ENCODE measurements around the gene CCDC85B.
A peak's percentile ranks its signal among the peaks of the same experiment; 100 is the strongest.

Gene CCDC85B

DNA sequence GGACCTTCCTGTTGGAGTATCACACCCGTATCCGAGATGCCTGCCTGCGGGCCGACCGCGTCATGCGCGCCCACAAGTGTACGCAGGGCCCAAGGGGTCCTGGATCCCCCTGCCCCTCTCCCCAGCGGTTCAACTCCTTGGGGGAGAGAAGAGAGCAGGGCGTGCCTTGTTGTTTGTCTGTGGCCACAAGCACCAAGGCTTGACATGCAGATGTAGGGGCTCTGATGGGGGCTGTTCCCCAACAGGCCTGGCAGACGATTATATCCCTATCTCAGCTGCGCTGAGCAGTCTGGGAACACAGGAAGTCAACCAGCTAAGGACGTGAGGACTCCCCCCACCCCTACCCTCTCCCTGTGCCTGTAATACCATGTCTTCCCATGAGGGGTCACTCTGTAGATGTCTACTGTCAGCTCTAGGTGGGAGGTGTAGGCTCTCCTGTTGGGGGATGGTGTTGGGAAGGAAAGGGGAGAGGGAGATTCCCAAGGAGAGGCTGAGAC is 39.3 kb upstream of the CCDC85B start:
- Histone ChIP-seq H3K27me3 (ENCODE audit: control insufficient read depth in 1 of 2, insufficient read depth in 2 of 2, low read length in 2 of 2) (no peaks in the 10 kb centered on the region), H3K36me3 (ENCODE audit: control insufficient read depth in 1 of 2, insufficient read depth in 2 of 2, low read length in 2 of 2) (peaks cover 38 to 54% of the 10 kb centered on the region in 2 donors), H3K9ac (ENCODE audit: low read depth in 1 of 2, low read length in 2 of 2) (no peak overlapping the region), H3K9me3 (ENCODE audit: control insufficient read depth in 1 of 2, low read length in 2 of 2) (peaks cover 3 to 4% of the 10 kb centered on the region in 2 donors), H3K4me3 (ENCODE audit: low read depth in 1 of 2, low read length in 2 of 2) (no peak overlapping the region), H3K4me1 (ENCODE audit: control insufficient read depth in 1 of 2, insufficient read depth in 2 of 2, low read length in 2 of 2) (peaks cover 48 to 52% of the 10 kb centered on the region in 2 donors), H3K27ac (ENCODE audit: low read depth, low read length) (no peak overlapping the region)

GRCh38 chr11:65851811-65852507 is 38.5 kb upstream of the CCDC85B start:
- Histone ChIP-seq H3K9me3 (ENCODE audit: control insufficient read depth in 1 of 2, low read length in 2 of 2) (peaks cover 3 to 4% of the 10 kb centered on the region in 2 donors), H3K4me3 (ENCODE audit: low read depth in 1 of 2, low read length in 2 of 2) (peak overlapping the region in 1 of 2 donors; percentile 32), H3K9ac (ENCODE audit: low read depth in 1 of 2, low read length in 2 of 2) (peak overlapping the region; percentile 2 to 26), H3K36me3 (ENCODE audit: control insufficient read depth in 1 of 2, insufficient read depth in 2 of 2, low read length in 2 of 2) (peaks cover 44 to 58% of the 10 kb centered on the region in 2 donors), H3K27ac (ENCODE audit: low read depth, low read length) (no peak overlapping the region), H3K4me1 (ENCODE audit: control insufficient read depth in 1 of 2, insufficient read depth in 2 of 2, low read length in 2 of 2) (peaks cover 54 to 58% of the 10 kb centered on the region in 2 donors), H3K27me3 (ENCODE audit: control insufficient read depth in 1 of 2, insufficient read depth in 2 of 2, low read length in 2 of 2) (no peaks in the 10 kb centered on the region)

DNA sequence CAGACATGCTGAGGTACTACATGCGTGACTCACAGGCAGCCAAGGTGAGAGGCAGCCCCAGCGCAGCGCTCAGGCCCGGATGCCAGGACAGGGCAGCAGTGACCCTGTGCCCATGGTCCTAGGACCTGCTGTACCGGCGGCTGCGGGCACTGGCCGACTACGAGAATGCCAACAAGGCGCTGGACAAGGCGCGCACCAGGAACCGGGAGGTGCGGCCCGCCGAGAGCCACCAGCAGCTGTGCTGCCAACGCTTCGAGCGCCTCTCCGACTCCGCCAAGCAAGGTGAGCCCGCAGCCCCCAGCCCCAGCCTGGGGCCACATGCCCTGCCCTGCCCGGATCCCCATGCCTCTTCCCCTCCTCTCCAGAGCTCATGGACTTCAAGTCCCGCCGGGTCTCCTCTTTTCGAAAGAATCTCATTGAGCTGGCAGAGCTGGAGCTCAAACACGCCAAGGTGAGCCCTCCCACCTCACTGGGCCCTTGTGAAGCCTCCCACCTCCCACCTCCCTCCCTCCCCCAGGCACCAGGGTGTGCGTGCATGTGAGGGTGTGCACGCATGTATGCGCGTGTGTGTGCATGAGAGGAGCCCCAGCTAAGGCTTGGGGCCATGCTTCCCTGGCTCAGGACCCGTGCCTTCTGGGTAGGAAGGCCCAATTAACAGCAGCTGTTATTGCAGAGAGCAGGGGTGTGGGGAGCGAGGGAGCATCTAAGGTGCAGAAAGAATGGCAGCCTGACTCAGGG is 37.8 kb upstream of the CCDC85B start:
- Histone ChIP-seq H3K27me3 (ENCODE audit: control insufficient read depth in 1 of 2, insufficient read depth in 2 of 2, low read length in 2 of 2) (no peaks in the 10 kb centered on the region), H3K4me1 (ENCODE audit: control insufficient read depth in 1 of 2, insufficient read depth in 2 of 2, low read length in 2 of 2) (peaks cover 54 to 58% of the 10 kb centered on the region in 2 donors), H3K36me3 (ENCODE audit: control insufficient read depth in 1 of 2, insufficient read depth in 2 of 2, low read length in 2 of 2) (peaks cover 44 to 58% of the 10 kb centered on the region in 2 donors), H3K9me3 (ENCODE audit: control insufficient read depth in 1 of 2, low read length in 2 of 2) (peaks cover 3 to 4% of the 10 kb centered on the region in 2 donors), H3K4me3 (ENCODE audit: low read depth in 1 of 2, low read length in 2 of 2) (peak overlapping the region; percentile 50 to 53), H3K9ac (ENCODE audit: low read depth in 1 of 2, low read length in 2 of 2) (peak overlapping the region; percentile 55 to 58), H3K27ac (ENCODE audit: low read depth, low read length) (peak overlapping the region; percentile 58)

DNA sequence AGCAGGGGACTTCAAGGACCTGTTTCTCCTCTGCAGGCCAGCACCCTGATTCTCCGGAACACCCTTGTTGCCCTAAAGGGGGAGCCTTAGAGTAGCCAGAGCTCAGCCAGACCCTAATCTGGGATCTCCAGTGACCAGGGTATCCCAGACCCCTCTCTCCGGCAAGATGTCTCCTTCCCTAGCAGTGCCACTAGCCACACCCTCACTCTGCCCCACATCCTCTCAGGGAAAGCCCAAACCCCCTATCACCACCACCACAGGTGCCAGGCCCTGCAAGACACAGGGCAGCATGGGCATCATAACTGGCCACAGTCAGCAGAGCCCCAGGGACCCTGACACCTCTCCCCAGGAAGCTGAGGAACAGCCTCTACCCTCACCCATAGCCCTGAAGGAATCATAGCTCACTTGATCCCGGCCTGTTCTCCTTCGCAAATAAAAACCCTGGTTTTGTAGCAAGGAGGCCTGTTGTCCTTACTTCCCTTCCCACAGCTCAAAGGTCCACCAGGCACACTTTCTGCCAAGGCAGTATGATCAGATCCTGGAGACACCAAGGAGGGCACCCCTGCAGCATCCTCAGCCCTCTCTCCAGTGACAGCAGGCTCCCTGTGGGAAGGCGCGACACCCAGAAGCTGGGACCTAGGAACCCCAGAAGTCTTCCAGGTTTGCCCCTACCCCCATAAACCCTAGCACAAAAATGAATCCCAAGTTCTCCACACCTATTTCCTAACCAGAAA is 37.1 kb upstream of the CCDC85B start:
- H3K27ac ChIP-seq (ENCODE audit: low read depth, low read length), result peak overlapping the region; percentile 58
- peaks cover 44 to 58% of the 10 kb centered on the region in 2 donors for H3K36me3 ChIP-seq (ENCODE audit: control insufficient read depth in 1 of 2, insufficient read depth in 2 of 2, low read length in 2 of 2)
- H3K4me1 ChIP-seq (ENCODE audit: control insufficient read depth in 1 of 2, insufficient read depth in 2 of 2, low read length in 2 of 2), result peaks cover 54 to 58% of the 10 kb centered on the region in 2 donors

DNA sequence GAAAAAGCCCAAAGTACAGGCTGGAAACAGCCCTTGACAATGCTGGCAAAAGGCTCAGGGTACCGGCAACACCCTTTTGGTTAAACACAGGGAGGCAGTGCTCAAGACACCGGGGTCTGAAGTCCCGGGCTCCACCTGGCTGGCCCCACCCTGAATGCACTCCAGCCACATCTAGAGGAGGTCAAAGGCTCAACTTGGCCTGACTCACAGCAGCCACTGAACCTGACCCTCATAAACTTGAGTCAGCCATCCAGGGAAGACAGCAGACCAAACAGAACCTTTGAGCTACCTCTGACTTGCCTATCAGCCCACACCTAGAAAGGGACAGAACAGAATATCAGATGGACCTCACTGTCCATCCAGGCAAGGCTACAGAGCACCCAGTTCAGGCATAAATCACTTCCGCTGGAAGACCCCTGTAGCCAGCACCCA is 36.3 kb upstream of the CCDC85B start:
- Histone ChIP-seq H3K4me1 (ENCODE audit: control insufficient read depth in 1 of 2, insufficient read depth in 2 of 2, low read length in 2 of 2) (peaks cover 54 to 56% of the 10 kb centered on the region in 2 donors), H3K4me3 (ENCODE audit: low read depth in 1 of 2, low read length in 2 of 2) (peak overlapping the region; percentile 24 to 98), H3K27ac (ENCODE audit: low read depth, low read length) (peak overlapping the region; percentile 3), H3K9me3 (ENCODE audit: control insufficient read depth in 1 of 2, low read length in 2 of 2) (peaks cover 3 to 4% of the 10 kb centered on the region in 2 donors), H3K27me3 (ENCODE audit: control insufficient read depth in 1 of 2, insufficient read depth in 2 of 2, low read length in 2 of 2) (no peaks in the 10 kb centered on the region), H3K36me3 (ENCODE audit: control insufficient read depth in 1 of 2, insufficient read depth in 2 of 2, low read length in 2 of 2) (peaks cover 44 to 58% of the 10 kb centered on the region in 2 donors), H3K9ac (ENCODE audit: low read depth in 1 of 2, low read length in 2 of 2) (peak overlapping the region in 1 of 2 donors; percentile 58)

More for the DNA sequence above, 37.1 kb upstream of the CCDC85B start:
- peaks cover 3 to 4% of the 10 kb centered on the region in 2 donors for H3K9me3 ChIP-seq (ENCODE audit: control insufficient read depth in 1 of 2, low read length in 2 of 2)
- H3K4me3 ChIP-seq (ENCODE audit: low read depth in 1 of 2, low read length in 2 of 2), result peak overlapping the region; percentile 50 to 53
- H3K27me3 ChIP-seq (ENCODE audit: control insufficient read depth in 1 of 2, insufficient read depth in 2 of 2, low read length in 2 of 2), result no peaks in the 10 kb centered on the region
- H3K9ac ChIP-seq (ENCODE audit: low read depth in 1 of 2, low read length in 2 of 2), result peak overlapping the region; percentile 55 to 58

GRCh38 chr11:65854852-65855837 is 35.3 kb upstream of the CCDC85B start:
- Histone ChIP-seq H3K27ac (ENCODE audit: low read depth, low read length) (peak overlapping the region; percentile 61), H3K36me3 (ENCODE audit: control insufficient read depth in 1 of 2, insufficient read depth in 2 of 2, low read length in 2 of 2) (peaks cover 44 to 58% of the 10 kb centered on the region in 2 donors), H3K4me3 (ENCODE audit: low read depth in 1 of 2, low read length in 2 of 2) (peak overlapping the region; percentile 91 to 98), H3K9me3 (ENCODE audit: control insufficient read depth in 1 of 2, low read length in 2 of 2) (peaks cover 3 to 4% of the 10 kb centered on the region in 2 donors), H3K4me1 (ENCODE audit: control insufficient read depth in 1 of 2, insufficient read depth in 2 of 2, low read length in 2 of 2) (peaks cover 50 to 58% of the 10 kb centered on the region in 2 donors), H3K9ac (ENCODE audit: low read depth in 1 of 2, low read length in 2 of 2) (peak overlapping the region; percentile 86 to 87), H3K27me3 (ENCODE audit: control insufficient read depth in 1 of 2, insufficient read depth in 2 of 2, low read length in 2 of 2) (no peaks in the 10 kb centered on the region)

DNA sequence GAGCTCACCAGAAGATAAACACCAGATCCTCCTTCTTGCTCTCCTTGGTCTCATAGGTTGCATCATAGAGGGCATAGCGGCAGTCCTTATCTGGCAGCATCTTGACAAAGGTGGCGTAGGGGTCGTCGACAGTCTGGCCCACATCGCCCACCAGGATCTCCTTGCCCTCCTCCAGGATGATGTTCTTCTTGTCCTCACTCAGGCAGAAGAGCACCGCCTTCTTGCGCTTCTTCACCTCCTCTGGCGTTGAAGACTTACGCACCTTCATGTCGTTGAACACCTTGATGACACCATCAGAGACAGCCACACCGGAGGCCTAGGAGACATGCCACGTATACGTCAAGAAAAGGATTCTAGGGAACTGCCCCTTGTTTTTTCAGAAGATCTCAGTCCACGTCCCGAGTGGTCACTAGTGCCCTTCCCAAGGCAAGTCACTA is 34.5 kb upstream of the CCDC85B start:
- H3K36me3 ChIP-seq (ENCODE audit: control insufficient read depth in 1 of 2, insufficient read depth in 2 of 2, low read length in 2 of 2), result peaks cover 42 to 55% of the 10 kb centered on the region in 2 donors
- peak overlapping the region; percentile 86 to 87 for H3K9ac ChIP-seq (ENCODE audit: low read depth in 1 of 2, low read length in 2 of 2)
- peaks cover 50 to 55% of the 10 kb centered on the region in 2 donors for H3K4me1 ChIP-seq (ENCODE audit: control insufficient read depth in 1 of 2, insufficient read depth in 2 of 2, low read length in 2 of 2)
- peak overlapping the region; percentile 94 for H3K27ac ChIP-seq (ENCODE audit: low read depth, low read length)
- peak overlapping the region; percentile 91 to 98 for H3K4me3 ChIP-seq (ENCODE audit: low read depth in 1 of 2, low read length in 2 of 2)
- H3K27me3 ChIP-seq (ENCODE audit: control insufficient read depth in 1 of 2, insufficient read depth in 2 of 2, low read length in 2 of 2), result no peaks in the 10 kb centered on the region
- peaks cover 3 to 4% of the 10 kb centered on the region in 2 donors for H3K9me3 ChIP-seq (ENCODE audit: control insufficient read depth in 1 of 2, low read length in 2 of 2)

- Histone ChIP-seq H3K27me3 (ENCODE audit: control insufficient read depth in 1 of 2, insufficient read depth in 2 of 2, low read length in 2 of 2) (no peaks in the 10 kb centered on the region), H3K9me3 (ENCODE audit: control insufficient read depth in 1 of 2, low read length in 2 of 2) (no peaks in the 10 kb centered on the region), H3K4me1 (ENCODE audit: control insufficient read depth in 1 of 2, insufficient read depth in 2 of 2, low read length in 2 of 2) (peaks cover 53 to 60% of the 10 kb centered on the region in 2 donors), H3K4me3 (ENCODE audit: low read depth in 1 of 2, low read length in 2 of 2) (peak overlapping the region; percentile 91 to 98), H3K27ac (ENCODE audit: low read depth, low read length) (peak overlapping the region; percentile 94), H3K9ac (ENCODE audit: low read depth in 1 of 2, low read length in 2 of 2) (peak overlapping the region; percentile 86 to 87), H3K36me3 (ENCODE audit: control insufficient read depth in 1 of 2, insufficient read depth in 2 of 2, low read length in 2 of 2) (peaks cover 32 to 46% of the 10 kb centered on the region in 2 donors)
These were observed 33.6 kb upstream of the CCDC85B start for GRCh38 chr11:65856689-65857499.
